ENCODE data around the gene MOK. TPM values are rescaled to one million over a fixed set of nuclear protein-coding genes. Genes with fewer than 3 reads are reported as not detected.

MOK gene
- total and polyA plus RNA-seq, 2 of the 4 experiments (the other 2 are of a cell fraction), result 16.8 to 48.5 TPM

DNA sequence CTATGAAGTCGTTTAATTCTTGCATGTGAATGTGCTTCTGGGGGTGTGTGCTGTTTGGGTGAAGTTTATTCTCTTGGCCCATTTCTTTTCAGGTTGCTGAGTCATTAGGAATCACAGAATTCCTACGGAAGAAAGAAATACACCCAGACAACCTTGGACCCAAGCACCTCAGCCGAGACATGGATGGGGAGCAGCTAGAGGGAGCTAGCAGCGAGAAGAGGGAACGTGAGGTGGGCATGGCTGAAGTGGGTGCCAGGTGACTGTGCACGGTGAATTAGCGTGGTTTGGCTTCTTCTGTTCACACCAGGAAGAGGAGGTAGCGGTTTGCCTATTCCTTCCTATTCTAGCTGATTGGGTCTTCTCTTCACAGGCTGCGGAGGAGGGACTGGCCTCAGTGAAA is 33.8 kb upstream of the MOK start:
- no peak for DNase-seq
- Histone ChIP-seq H2BK15ac (ENCODE audit: low read depth, low read length) (no peak overlapping the region), H3K14ac (replicated peaks; ENCODE audit: low read depth, low read length) (no peak overlapping the region), H3K9me1 (ENCODE audit: insufficient read depth, low read length) (no peaks in the 10 kb centered on the region), H4K20me1 (ENCODE audit: insufficient read depth, low read length) (no peaks in the 10 kb centered on the region; the same call in 1 of the 2 replicates), H3K9ac (ENCODE audit: low read depth, low read length) (no peak overlapping the region), H2BK5ac (ENCODE audit: low read depth, low read length, poor library complexity, severe bottlenecking) (no peak overlapping the region), H4K5ac (ENCODE audit: low read depth, low read length) (no peak overlapping the region), H3K56ac (ENCODE audit: extremely low read depth, insufficient read depth, low read length) (no peak overlapping the region), H2AFZ (replicated peaks; ENCODE audit: low read length, poor library complexity) (no peak overlapping the region), H2AK5ac (ENCODE audit: low read depth, low read length) (no peak overlapping the region), H2BK120ac (ENCODE audit: low read depth, low read length) (no peak overlapping the region), H3K23ac (ENCODE audit: low read depth, low read length) (no peak overlapping the region), H4K91ac (ENCODE audit: insufficient read depth, low read depth, low read length) (no peak overlapping the region), H3K4me1 (ENCODE audit: control insufficient read depth, insufficient read depth, low read length) (no peaks in the 10 kb centered on the region), H2BK20ac (ENCODE audit: low read depth, low read length) (no peak overlapping the region), H3K27ac (ENCODE audit: insufficient read depth, low read length) (no peak overlapping the region), H3K4me2 (ENCODE audit: low read depth, low read length) (no peak overlapping the region), H2AK9ac (replicated peaks; ENCODE audit: low read depth, low read length, poor library complexity) (no peak overlapping the region), H3K4me3 (ENCODE audit: insufficient read depth, low read depth, low read length) (no peak overlapping the region), H4K8ac (ENCODE audit: low read depth in 2 of 2, low read length in 2 of 2) (no peak overlapping the region), H3K18ac (ENCODE audit: low read depth, low read length) (no peak overlapping the region), H3K36me3 (ENCODE audit: control insufficient read depth, insufficient read depth, low read length) (peaks cover 32% of the 10 kb centered on the region), H3K4ac (ENCODE audit: low read depth, low read length) (no peak overlapping the region), H3K27me3 (ENCODE audit: control insufficient read depth, insufficient read depth, low read length) (no peaks in the 10 kb centered on the region), H3K9me3 (ENCODE audit: control insufficient read depth, insufficient read depth, low read length) (no peaks in the 10 kb centered on the region), H3K79me1 (ENCODE audit: low read depth in 1 of 2, low read length in 2 of 2) (no peaks in the 10 kb centered on the region)
- CTCF ChIA-PET, result interaction anchor here (1.5 kb wide), 1 partner anchor 11 kb away, joined by 3 read pairs; no protein-coding TSS in a partner anchor
- POLR2A ChIA-PET (ENCODE audit: unreplicated experiment), result no interaction called here
- BruUV-seq (replicated peaks), result no TSS peak
- TF ChIP-seq RCOR1 (IDR thresholded peaks at IDR 0.05; ENCODE audit: insufficient replicate concordance, low read length), result no peak
- no peak for TF ChIP-seq SMC3 (IDR thresholded peaks at IDR 0.05; ENCODE audit: low read depth, low read length)
- no peak for TF ChIP-seq CHD1 (IDR thresholded peaks at IDR 0.05; ENCODE audit: low read depth, low read length)
- TF ChIP-seq, protein P1, sequence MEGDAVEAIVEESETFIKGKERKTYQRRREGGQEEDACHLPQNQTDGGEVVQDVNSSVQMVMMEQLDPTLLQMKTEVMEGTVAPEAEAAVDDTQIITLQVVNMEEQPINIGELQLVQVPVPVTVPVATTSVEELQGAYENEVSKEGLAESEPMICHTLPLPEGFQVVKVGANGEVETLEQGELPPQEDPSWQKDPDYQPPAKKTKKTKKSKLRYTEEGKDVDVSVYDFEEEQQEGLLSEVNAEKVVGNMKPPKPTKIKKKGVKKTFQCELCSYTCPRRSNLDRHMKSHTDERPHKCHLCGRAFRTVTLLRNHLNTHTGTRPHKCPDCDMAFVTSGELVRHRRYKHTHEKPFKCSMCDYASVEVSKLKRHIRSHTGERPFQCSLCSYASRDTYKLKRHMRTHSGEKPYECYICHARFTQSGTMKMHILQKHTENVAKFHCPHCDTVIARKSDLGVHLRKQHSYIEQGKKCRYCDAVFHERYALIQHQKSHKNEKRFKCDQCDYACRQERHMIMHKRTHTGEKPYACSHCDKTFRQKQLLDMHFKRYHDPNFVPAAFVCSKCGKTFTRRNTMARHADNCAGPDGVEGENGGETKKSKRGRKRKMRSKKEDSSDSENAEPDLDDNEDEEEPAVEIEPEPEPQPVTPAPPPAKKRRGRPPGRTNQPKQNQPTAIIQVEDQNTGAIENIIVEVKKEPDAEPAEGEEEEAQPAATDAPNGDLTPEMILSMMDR (conservative IDR thresholded peaks at IDR 0.05; ENCODE audit: low read depth, low read length), result no peak
- TF ChIP-seq NFE2L2 (IDR thresholded peaks at IDR 0.05; ENCODE audit: low read depth, low read length), result no peak
- no peak for TF ChIP-seq MAFK (IDR thresholded peaks at IDR 0.05; ENCODE audit: low read depth, low read length)
- TF ChIP-seq FOS (IDR thresholded peaks at IDR 0.05; ENCODE audit: low read depth, low read length), result no peak
- no peak for TF ChIP-seq POLR2A (IDR thresholded peaks at IDR 0.05; ENCODE audit: low read depth, low read length)
- TF ChIP-seq MAZ (IDR thresholded peaks at IDR 0.05; ENCODE audit: borderline replicate concordance, low read depth, low read length), result no peak
- no peak for TF ChIP-seq RFX5 (IDR thresholded peaks at IDR 0.05; ENCODE audit: low read depth, low read length)
- TF ChIP-seq, protein P2, sequence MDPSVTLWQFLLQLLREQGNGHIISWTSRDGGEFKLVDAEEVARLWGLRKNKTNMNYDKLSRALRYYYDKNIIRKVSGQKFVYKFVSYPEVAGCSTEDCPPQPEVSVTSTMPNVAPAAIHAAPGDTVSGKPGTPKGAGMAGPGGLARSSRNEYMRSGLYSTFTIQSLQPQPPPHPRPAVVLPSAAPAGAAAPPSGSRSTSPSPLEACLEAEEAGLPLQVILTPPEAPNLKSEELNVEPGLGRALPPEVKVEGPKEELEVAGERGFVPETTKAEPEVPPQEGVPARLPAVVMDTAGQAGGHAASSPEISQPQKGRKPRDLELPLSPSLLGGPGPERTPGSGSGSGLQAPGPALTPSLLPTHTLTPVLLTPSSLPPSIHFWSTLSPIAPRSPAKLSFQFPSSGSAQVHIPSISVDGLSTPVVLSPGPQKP (IDR thresholded peaks at IDR 0.05; ENCODE audit: borderline replicate concordance, low read depth, low read length), result no peak
- no peak for TF ChIP-seq RAD21 (IDR thresholded peaks at IDR 0.05; ENCODE audit: low read length)
- no peak for TF ChIP-seq CEBPB (IDR thresholded peaks at IDR 0.05; ENCODE audit: low read depth, low read length)
- no peak for TF ChIP-seq BHLHE40 (IDR thresholded peaks at IDR 0.05; ENCODE audit: low read depth, low read length)
- no peak for TF ChIP-seq MXI1 (IDR thresholded peaks at IDR 0.05; ENCODE audit: borderline replicate concordance, low read depth, low read length)
- TF ChIP-seq, protein P3, sequence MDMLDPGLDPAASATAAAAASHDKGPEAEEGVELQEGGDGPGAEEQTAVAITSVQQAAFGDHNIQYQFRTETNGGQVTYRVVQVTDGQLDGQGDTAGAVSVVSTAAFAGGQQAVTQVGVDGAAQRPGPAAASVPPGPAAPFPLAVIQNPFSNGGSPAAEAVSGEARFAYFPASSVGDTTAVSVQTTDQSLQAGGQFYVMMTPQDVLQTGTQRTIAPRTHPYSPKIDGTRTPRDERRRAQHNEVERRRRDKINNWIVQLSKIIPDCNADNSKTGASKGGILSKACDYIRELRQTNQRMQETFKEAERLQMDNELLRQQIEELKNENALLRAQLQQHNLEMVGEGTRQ (IDR thresholded peaks at IDR 0.05; ENCODE audit: low read depth, low read length), result no peak
- intact Hi-C loops (cut with micrococcal nuclease), result no loop called here
- dilution Hi-C loops (cut with HindIII; ENCODE audit: low sequenced_read_pairs, unreplicated experiment), result no loop called here
- WGBS, 2 experiments (ENCODE audit: extremely low coverage in 2 of 2, insufficient read length in 1 of 2), result 77% methylated on average over 3 of the region's 9 CpGs; no CpG with 5 or more reads in 1 of the 2 experiments
- in situ Hi-C loops (cut with MboI; ENCODE audit: low sequenced_read_pairs), result no loop called here
- ATAC-seq (ENCODE audit: low read depth), result no peak
